ENCODE results near the gene EYA3.

The EYA3 gene

GRCh38 chr1:27967884-27968466 lies 120.4 kb downstream of the EYA3 start:
- DNase-seq (ENCODE audit: low read depth) = no peak

- no peak for DNase-seq (ENCODE audit: low read depth)
These were observed 121.1 kb downstream of the EYA3 start for GRCh38 chr1:27967106-27967883.

- no peak for DNase-seq (ENCODE audit: low read depth)
These were observed 121.9 kb downstream of the EYA3 start for GRCh38 chr1:27966402-27967105.

- DNase-seq (ENCODE audit: low read depth) = no peak
These were observed 125.0 kb downstream of the EYA3 start for GRCh38 chr1:27963393-27963792.

- DNase-seq (ENCODE audit: low read depth) = no peak
These were observed 126.7 kb downstream of the EYA3 start for GRCh38 chr1:27961646-27962221.

- DNase-seq (ENCODE audit: low read depth) = no peak
These were observed 127.4 kb downstream of the EYA3 start for GRCh38 chr1:27960762-27961645.

- DNase-seq (ENCODE audit: low read depth) = peak; percentile 36
These were observed 128.4 kb downstream of the EYA3 start, which contains the start of gene XKR8 for GRCh38 chr1:27959792-27960603. TSS of gene XKR8 (plus strand) at chr1:27959973. CDS start at chr1:27960070, 97 bp downstream.

GRCh38 chr1:27958513-27958912 lies 129.9 kb downstream of the EYA3 start:
- DNase-seq (ENCODE audit: low read depth) = no peak

- DNase-seq (ENCODE audit: low read depth) = no peak
These were observed 130.8 kb downstream of the EYA3 start for GRCh38 chr1:27957655-27958054.

- DNase-seq (ENCODE audit: low read depth) = no peak
These were observed 131.6 kb downstream of the EYA3 start for GRCh38 chr1:27956761-27957160.

- no peak for DNase-seq (ENCODE audit: low read depth)
These were observed 133.3 kb downstream of the EYA3 start for GRCh38 chr1:27955076-27955475.

GRCh38 chr1:27954186-27954585 lies 134.2 kb downstream of the EYA3 start:
- no peak for DNase-seq (ENCODE audit: low read depth)

GRCh38 chr1:27952147-27952546 lies 136.3 kb downstream of the EYA3 start:
- no peak for DNase-seq (ENCODE audit: low read depth)

GRCh38 chr1:27951396-27951795 lies 137.0 kb downstream of the EYA3 start:
- DNase-seq (ENCODE audit: low read depth) = no peak

GRCh38 chr1:27949027-27949426 lies 139.4 kb downstream of the EYA3 start:
- DNase-seq (ENCODE audit: low read depth) = no peak

GRCh38 chr1:27945020-27945419 lies 143.4 kb downstream of the EYA3 start:
- no peak for DNase-seq (ENCODE audit: low read depth)

- DNase-seq (ENCODE audit: low read depth) = no peak
These were observed 146.5 kb downstream of the EYA3 start for GRCh38 chr1:27941671-27942540.

GRCh38 chr1:27940870-27941560 lies 147.4 kb downstream of the EYA3 start:
- DNase-seq (ENCODE audit: low read depth) = no peak

- DNase-seq (ENCODE audit: low read depth) = no peak
These were observed 148.1 kb downstream of the EYA3 start for GRCh38 chr1:27940297-27940696.

Measured in fibroblast of the conjunctiva (primary cell).